ENCODE data around the gene YBX2. TPM values are rescaled to one million over a fixed set of nuclear protein-coding genes. Genes with fewer than 3 reads are reported as not detected.

YBX2 gene
- polyA plus RNA-seq, 1 experiment, result 0.11 TPM

- POLR2A ChIA-PET, result no interaction called here
These were observed 31.3 kb downstream of the YBX2 start for GRCh38 chr17:7262935-7263800.

GRCh38 chr17:7262192-7262934 is 32.1 kb downstream of the YBX2 start, which contains the start of gene CLDN7:
CLDN7 (minus strand) TSS chr17:7262478; CDS start chr17:7262043, 435 bp downstream.
- H3K4me3 ChIP-seq (ENCODE audit: low read depth, low read length), result peak within 1 kb of the TSS; percentile 23
- no peak for TF ChIP-seq CTCF (IDR thresholded peaks at IDR 0.05; ENCODE audit: insufficient read depth, low read depth, low read length)
- DNase-seq (ENCODE audit: low read depth), result no peak
- ChIA-PET POLR2A (no interaction called here), CTCF (interaction anchor here (0.7 kb wide), 1 partner anchor 1674 kb away, joined by 3 read pairs; no protein-coding TSS in a partner anchor)
- peaks cover 4% of the 10 kb centered on the region; the same call in 1 of the 2 replicates for H3K36me3 ChIP-seq (ENCODE audit: control insufficient read depth, insufficient read depth, low read length)
- H3K27me3 ChIP-seq (ENCODE audit: control insufficient read depth, insufficient read depth, low read length), result no peaks in the 10 kb centered on the region

More at GRCh38 chr17:7262935-7263800, 31.3 kb downstream of the YBX2 start:
- no peak for DNase-seq (ENCODE audit: low read depth)
- Histone ChIP-seq H3K36me3 (ENCODE audit: control insufficient read depth, insufficient read depth, low read length) (peaks cover 4% of the 10 kb centered on the region; the same call in 1 of the 2 replicates), H3K27me3 (ENCODE audit: control insufficient read depth, insufficient read depth, low read length) (no peaks in the 10 kb centered on the region), H3K4me3 (ENCODE audit: low read depth, low read length) (no peak overlapping the region)
- CTCF ChIA-PET, result interaction anchor here (0.7 kb wide), 1 partner anchor 1675 kb away, joined by 3 read pairs; no protein-coding TSS in a partner anchor
- TF ChIP-seq CTCF (IDR thresholded peaks at IDR 0.05; ENCODE audit: insufficient read depth, low read depth, low read length), result no peak

GRCh38 chr17:7261379-7262191 is 32.9 kb downstream of the YBX2 start:
- ChIA-PET CTCF (no interaction called here), POLR2A (no interaction called here)
- DNase-seq (ENCODE audit: low read depth), result no peak
- Histone ChIP-seq H3K27me3 (ENCODE audit: control insufficient read depth, insufficient read depth, low read length) (no peaks in the 10 kb centered on the region), H3K4me3 (ENCODE audit: low read depth, low read length) (peak overlapping the region; percentile 23), H3K36me3 (ENCODE audit: control insufficient read depth, insufficient read depth, low read length) (peaks cover 6% of the 10 kb centered on the region; the same call in 1 of the 2 replicates)
- no peak for TF ChIP-seq CTCF (IDR thresholded peaks at IDR 0.05; ENCODE audit: insufficient read depth, low read depth, low read length)

- no peaks in the 10 kb centered on the region for H3K27me3 ChIP-seq (ENCODE audit: control insufficient read depth, insufficient read depth, low read length)
- POLR2A ChIA-PET, result no interaction called here
- CTCF ChIA-PET, result no interaction called here
These were observed 33.6 kb downstream of the YBX2 start for GRCh38 chr17:7260651-7261378.

More at GRCh38 chr17:7260651-7261378, 33.6 kb downstream of the YBX2 start:
- H3K36me3 ChIP-seq (ENCODE audit: control insufficient read depth, insufficient read depth, low read length), result peaks cover 6% of the 10 kb centered on the region; the same call in 1 of the 2 replicates
- TF ChIP-seq CTCF (IDR thresholded peaks at IDR 0.05; ENCODE audit: insufficient read depth, low read depth, low read length), result no peak
- H3K4me3 ChIP-seq (ENCODE audit: low read depth, low read length), result peak overlapping the region; percentile 23
- DNase-seq (ENCODE audit: low read depth), result no peak
